Activated CD8-positive, alpha-beta T cell treated with anti-CD3 and anti-CD28 coated beads for 36 hours (primary cell): ENCODE results near the gene CST4. TPM values are rescaled to one million over a fixed set of nuclear protein-coding genes. Genes with fewer than 3 reads are reported as not detected.

Experiments used
- ATAC-seq: fragments of 200-7000 bp; cut with Tn5 transposase; one replicate; pipeline ENCODE4 v1.10.0; 2021; ENCODE audit warnings: mild to moderate bottlenecking, moderate library complexity
- CTCF ChIA-PET: fragments of 350-600 bp; sonication (Branson Sonifier 250); formaldehyde crosslinking; loops from one replicate; lab custom pipeline; 2021; ENCODE audit warnings: antibody characterized with exemption; lab: Charles Lee
- POLR2A ChIA-PET: fragments of 350-600 bp; sonication (Branson Sonifier 250); formaldehyde crosslinking; loops from one replicate; lab custom pipeline; 2021; ENCODE audit warnings: antibody characterized with exemption; lab: Charles Lee
- DNase-seq: peaks from one replicate; pipeline ENCODE4 v3.0.0-alpha.2; 2020
- H3K27ac Mint-ChIP-seq: one replicate; pipeline ENCODE4 v1.8.0; 2021; ENCODE audit warnings: mild to moderate bottlenecking, mixed read lengths
- H3K27me3 Mint-ChIP-seq: one replicate; pipeline ENCODE4 v1.8.0; 2021; ENCODE audit warnings: mixed read lengths
- H3K36me3 Mint-ChIP-seq: one replicate; pipeline ENCODE4 v1.8.0; 2021; ENCODE audit warnings: low read depth, mixed read lengths
- H3K4me1 Mint-ChIP-seq: one replicate; pipeline ENCODE4 v1.8.0; 2021; ENCODE audit warnings: low read depth, mixed read lengths
- H3K4me3 Mint-ChIP-seq: one replicate; pipeline ENCODE4 v1.8.0; 2021; ENCODE audit warnings: mild to moderate bottlenecking, moderate library complexity, mixed read lengths
- H3K9me3 Mint-ChIP-seq: one replicate; pipeline ENCODE4 v1.8.0; 2021; ENCODE audit warnings: mixed read lengths
- CTCF ChIP-seq: fragments of 200-600 bp; IDR thresholded peaks from one replicate; pipeline ENCODE4 v1.8.0; 2022; ENCODE audit warnings: antibody characterized with exemption, mild to moderate bottlenecking
- intact Hi-C: fragments of 100-400 bp; cut with micrococcal nuclease; formaldehyde crosslinking; loops from one replicate; pipeline ENCODE4 v1.10.0; 2022
- total RNA-seq, 2 experiments: library from RNA; stranded (reverse); gene quantifications; one replicate each; pipeline ENCODE4 v1.2.3, GENCODE V29; 2021

CST4 gene
- total RNA-seq, 2 experiments from 2014 or later, result not detected

- DNase-seq, result no peak
- no peaks in the 10 kb centered on the region for H3K4me1 Mint-ChIP-seq
- H3K27ac Mint-ChIP-seq, result no peak overlapping the region
- TF ChIP-seq CTCF, result no peak
- no peaks in the 10 kb centered on the region for H3K9me3 Mint-ChIP-seq
- CTCF ChIA-PET, result interaction anchor here (1.5 kb wide), 1 partner anchor 15 kb away, joined by 3 read pairs; no protein-coding TSS in a partner anchor
- no peak overlapping the region for H3K4me3 Mint-ChIP-seq
- no peak for ATAC-seq
- intact Hi-C loops, result no loop called here
- H3K27me3 Mint-ChIP-seq, result peaks cover 15% of the 10 kb centered on the region
- no peaks in the 10 kb centered on the region for H3K36me3 Mint-ChIP-seq
- POLR2A ChIA-PET, result interaction anchor here (0.7 kb wide), 1 partner anchor 22 kb away, joined by 3 read pairs; no protein-coding TSS in a partner anchor
Observed at GRCh38 chr20:23683807-23684206, 5.0 kb downstream of the CST4 start.

DNA sequence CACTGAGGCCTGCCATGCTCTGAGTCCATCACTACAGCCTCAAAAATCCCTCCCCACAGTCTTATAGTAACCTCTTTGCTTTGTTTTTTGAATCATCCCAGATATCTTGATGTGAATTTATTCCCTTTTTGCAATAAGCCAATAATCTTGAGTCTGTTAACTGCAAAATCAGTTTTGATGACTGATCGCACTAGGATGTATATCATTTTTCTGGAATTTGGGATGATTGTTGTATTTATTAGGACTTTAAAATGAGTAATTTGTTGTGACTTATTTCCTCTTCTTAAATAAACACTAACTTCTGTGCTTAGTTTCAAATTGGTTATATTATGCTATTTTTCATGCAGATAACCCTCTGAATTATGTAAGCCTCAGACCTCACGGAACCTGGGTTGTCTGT, 5.6 kb downstream of the CST4 start:
- Mint-ChIP-seq H3K27ac (no peak overlapping the region), H3K36me3 (no peaks in the 10 kb centered on the region), H3K9me3 (no peaks in the 10 kb centered on the region), H3K4me3 (no peak overlapping the region), H3K27me3 (peaks cover 16% of the 10 kb centered on the region), H3K4me1 (no peaks in the 10 kb centered on the region)
- intact Hi-C loops, result no loop called here
- ATAC-seq (no peak), DNase-seq (no peak)
- TF ChIP-seq CTCF, result no peak
- ChIA-PET CTCF (no interaction called here), POLR2A (no interaction called here)

DNA sequence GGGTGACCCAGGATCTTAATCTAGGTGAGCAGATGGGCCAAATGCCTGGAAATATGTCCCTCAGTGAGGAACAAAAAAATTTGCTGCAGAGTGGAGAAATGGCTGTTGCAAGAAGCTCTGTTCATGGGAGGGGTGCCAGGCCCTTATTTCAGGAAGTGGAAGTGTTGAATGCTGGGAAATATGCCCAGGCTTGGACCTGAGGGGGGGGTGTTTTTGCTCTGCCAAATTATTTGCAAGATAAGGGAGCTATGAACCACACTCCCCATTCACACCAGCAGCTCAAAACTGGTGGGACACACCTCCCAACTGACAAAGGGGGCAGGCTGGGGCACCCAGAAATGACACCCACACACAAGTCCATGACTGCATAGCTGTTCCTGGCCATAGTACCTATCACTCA, 8.7 kb downstream of the CST4 start:
- Mint-ChIP-seq H3K27ac (no peak overlapping the region), H3K4me1 (no peaks in the 10 kb centered on the region), H3K36me3 (no peaks in the 10 kb centered on the region), H3K9me3 (no peaks in the 10 kb centered on the region), H3K4me3 (no peak overlapping the region), H3K27me3 (peaks cover 15% of the 10 kb centered on the region)
- ATAC-seq, result no peak
- intact Hi-C loops, result no loop called here
- ChIA-PET CTCF (interaction anchor here (1.0 kb wide), 1 partner anchor 11 kb away, joined by 3 read pairs; no protein-coding TSS in a partner anchor), POLR2A (no interaction called here)
- no peak for DNase-seq
- no peak for TF ChIP-seq CTCF

DNA sequence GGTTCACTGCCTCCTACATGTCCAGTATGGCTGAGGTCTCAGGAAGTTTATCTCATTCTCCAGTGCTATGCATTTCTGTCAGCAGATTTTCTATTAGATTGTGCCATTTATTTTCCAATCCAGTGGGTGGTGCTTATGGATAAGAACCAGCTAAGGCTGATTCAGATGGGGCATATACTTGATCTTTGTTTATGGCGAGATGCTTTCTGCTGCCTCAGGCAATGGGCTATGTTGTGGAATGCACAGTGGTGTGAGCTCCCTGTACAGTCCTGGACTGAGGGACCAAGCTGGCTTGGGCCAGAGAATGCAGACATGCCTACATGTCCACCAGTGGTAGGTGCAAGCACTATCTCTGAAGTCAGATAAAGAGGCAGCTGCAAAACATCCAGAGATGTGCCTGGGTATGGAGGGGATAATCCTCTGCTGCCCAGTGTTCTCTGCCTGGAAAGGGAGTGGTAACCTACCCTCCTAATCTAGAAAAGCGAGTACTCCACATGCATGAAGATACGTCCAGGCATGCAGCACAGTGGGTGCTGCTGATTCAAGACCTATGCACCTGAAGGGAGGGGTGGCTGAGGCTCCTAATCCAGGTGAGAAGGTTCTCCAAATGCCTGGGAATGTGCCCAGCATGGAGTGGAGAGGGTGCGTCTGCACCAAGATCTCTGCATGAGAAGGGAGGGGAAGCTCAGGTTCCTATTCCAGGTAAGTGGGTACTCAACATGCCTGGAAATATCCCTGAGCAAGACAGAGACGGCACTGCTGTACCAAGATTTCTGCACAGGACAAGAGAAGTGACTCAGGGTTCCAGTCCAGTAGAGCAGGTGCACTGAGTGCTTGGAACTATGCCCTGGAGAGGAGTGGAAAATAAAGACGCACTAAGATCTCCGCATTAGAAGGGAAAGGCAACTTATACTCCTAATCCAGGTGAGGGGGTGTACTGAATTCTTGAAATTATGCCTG, 9.4 kb downstream of the CST4 start:
- CTCF ChIA-PET, result interaction anchor here (1.0 kb wide), 1 partner anchor 11 kb away, joined by 3 read pairs; no protein-coding TSS in a partner anchor
- Mint-ChIP-seq H3K4me3 (no peak overlapping the region), H3K9me3 (no peaks in the 10 kb centered on the region), H3K27me3 (peaks cover 15% of the 10 kb centered on the region), H3K4me1 (no peaks in the 10 kb centered on the region), H3K27ac (no peak overlapping the region), H3K36me3 (no peaks in the 10 kb centered on the region)
- no peak for DNase-seq
- TF ChIP-seq CTCF, result no peak
- POLR2A ChIA-PET, result no interaction called here
- no peak for ATAC-seq
- intact Hi-C loops, result no loop called here

DNA sequence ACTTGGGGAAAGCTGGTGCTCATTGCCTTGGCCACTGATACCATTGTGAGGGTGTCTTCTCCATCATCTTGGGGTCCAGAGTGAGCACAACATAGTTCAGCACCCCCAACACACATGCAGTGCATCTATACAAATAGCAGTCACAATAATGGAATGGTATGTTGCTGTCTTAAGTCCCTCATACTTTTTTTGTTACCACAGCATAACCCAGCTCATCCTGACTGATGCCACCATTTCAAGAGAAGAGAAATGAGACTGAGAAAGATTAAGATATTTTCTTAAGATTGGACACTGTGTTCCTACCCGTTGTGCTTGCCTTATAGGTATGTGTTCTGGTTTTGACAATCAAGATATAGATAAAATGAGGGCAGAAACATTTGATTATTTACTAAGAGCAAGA, 15.6 kb downstream of the CST4 start:
- no peak for DNase-seq
- CTCF ChIA-PET, result no interaction called here
- Mint-ChIP-seq H3K4me3 (no peak overlapping the region), H3K9me3 (no peaks in the 10 kb centered on the region), H3K36me3 (no peaks in the 10 kb centered on the region), H3K27ac (no peak overlapping the region), H3K27me3 (peaks cover 2% of the 10 kb centered on the region), H3K4me1 (no peaks in the 10 kb centered on the region)
- POLR2A ChIA-PET, result no interaction called here
- no peak for TF ChIP-seq CTCF
- intact Hi-C loops, result no loop called here
- ATAC-seq, result no peak
